ENCODE measurements around the gene IL18BP.

GRCh38 chr11:71999798-72000197, 1.1 kb downstream of the IL18BP start:
- TF ChIP-seq CTCF (optimal IDR thresholded peaks at IDR 0.05 in 1 of 3, IDR thresholded peaks at IDR 0.05 in 1 of 3, conservative IDR thresholded peaks at IDR 0.05 in 1 of 3; ENCODE audit: extremely low read depth in 1 of 3, insufficient read depth in 2 of 3, low read length in 3 of 3) = no peak
- TF ChIP-seq EZH2 (IDR thresholded peaks at IDR 0.05; ENCODE audit: low read length) = no peak

Measured in keratinocyte (primary cell).